C4-2B (cell line): ENCODE results near the gene TMEM92.

Source experiments
- H3K27ac ChIP-seq: fragments of 450-650 bp; 2 replicates; pipeline ENCODE4 v1.5.1; 2017
- CTCF ChIP-seq: fragments of 450-650 bp; conservative IDR thresholded peaks from 2 replicates; pipeline ENCODE4 v1.5.1; 2017; ENCODE audit warnings: mild to moderate bottlenecking
- ZFX ChIP-seq: fragments of 450-650 bp; IDR thresholded peaks from 2 replicates; pipeline ENCODE4 v1.6.1; 2017

Gene TMEM92

GRCh38 chr17:50317121-50317520 lies 42.9 kb downstream of the TMEM92 start:
- TF ChIP-seq ZFX (no peak), CTCF (no peak)
- no peak overlapping the region for H3K27ac ChIP-seq

DNA sequence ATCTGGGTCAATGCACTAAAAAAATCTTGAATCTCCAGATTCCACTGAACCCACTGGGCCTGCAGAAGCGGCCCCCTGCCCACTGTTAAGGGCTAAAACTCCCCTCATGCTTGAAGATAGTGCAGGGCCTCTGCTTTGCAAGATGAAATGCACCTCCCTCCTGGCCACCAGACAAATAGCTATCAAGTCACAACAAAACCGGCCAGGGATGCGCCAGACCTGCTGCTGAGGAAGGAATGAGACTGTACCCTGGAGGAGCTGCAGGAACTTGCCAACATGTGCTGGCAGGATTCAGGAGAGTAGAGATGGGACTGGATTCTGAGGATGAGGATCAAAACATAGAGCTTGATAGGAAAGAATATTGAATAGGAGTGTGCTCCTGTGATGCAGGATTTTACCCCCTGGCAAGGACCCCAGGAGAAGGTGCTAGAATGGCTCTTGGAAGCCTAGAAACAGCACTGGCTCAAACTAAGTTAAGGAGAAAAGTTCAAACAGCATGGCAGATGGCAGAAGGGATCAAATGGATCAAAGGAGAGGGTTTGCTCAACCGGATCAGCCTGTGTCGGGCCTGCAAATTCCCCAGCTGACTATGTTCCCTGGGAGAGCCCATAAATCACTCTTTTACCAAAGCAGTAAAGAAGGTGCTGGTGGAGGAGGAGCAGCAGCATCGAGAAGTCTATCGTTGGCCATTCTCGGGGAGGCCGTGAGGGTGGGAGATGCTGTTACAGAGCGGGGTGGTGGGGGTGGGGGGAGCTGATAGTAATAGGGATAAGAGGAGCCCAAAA lies 44.4 kb downstream of the TMEM92 start:
- TF ChIP-seq CTCF, result no peak
- no peak for TF ChIP-seq ZFX

GRCh38 chr17:50319306-50320004 lies 45.2 kb downstream of the TMEM92 start:
- no peak overlapping the region for H3K27ac ChIP-seq

More for the DNA sequence above, 44.4 kb downstream of the TMEM92 start:
- H3K27ac ChIP-seq, result no peak overlapping the region

DNA sequence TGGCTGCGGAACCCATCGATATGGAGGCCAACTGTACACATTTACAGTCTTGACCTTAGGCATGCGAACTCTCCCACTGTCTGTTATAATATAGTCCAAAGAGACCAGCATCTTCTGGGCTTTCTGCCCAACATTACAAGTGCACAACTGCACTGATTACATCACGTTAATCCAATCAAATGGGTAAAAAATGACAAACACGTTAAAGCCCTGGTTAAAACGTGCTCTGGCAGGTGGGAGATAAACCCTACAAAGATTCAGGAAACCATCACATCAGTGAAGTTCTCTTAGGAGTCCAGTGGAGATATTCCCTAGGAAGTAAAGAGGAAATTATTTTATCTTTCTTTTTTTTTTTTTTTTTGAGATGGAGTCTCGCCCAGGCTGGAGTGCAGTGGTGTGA lies 48.0 kb downstream of the TMEM92 start:
- H3K27ac ChIP-seq, result no peak overlapping the region
- TF ChIP-seq CTCF (no peak), ZFX (no peak)

More at GRCh38 chr17:50319306-50320004, 45.2 kb downstream of the TMEM92 start:
- TF ChIP-seq ZFX (no peak), CTCF (no peak)

DNA sequence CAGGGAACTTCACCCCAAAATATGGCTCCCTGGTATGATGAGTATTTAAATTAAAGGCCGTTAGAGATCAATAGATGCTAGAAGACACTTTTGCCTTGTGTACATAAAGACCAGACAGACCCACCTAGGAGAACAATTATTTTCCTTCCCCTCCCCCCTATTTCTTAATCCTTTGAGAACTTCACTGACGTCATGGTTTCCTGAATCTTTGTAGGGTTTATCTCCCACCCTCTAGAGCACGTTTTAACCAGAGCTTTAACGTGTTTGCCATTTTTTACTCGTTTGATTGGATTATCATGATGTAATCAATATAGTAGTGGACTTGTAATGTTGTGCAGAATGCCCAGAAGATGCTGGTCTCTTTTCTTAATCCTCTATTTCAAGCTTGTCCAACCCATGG lies 48.8 kb downstream of the TMEM92 start:
- H3K27ac ChIP-seq, result no peak overlapping the region
- TF ChIP-seq CTCF (no peak), ZFX (no peak)

DNA sequence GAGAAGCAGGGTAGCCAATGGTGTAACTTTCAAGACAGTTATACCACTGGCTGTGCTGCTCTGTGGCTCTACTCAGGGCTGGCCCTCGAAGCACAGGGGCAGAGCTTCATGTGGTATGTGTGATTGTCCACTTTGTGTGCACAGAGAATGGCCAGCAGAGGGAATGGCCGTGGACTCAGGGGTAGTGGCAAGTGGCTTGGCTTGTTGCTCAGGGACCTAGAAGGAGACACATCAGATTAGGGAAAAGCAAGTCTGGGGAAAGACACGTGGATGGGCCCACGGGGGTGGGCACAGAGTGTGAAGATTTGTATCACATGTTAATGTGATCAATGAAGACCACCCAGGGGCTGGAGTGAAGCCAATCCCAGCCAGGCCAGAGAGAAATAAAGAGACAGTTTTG lies 51.6 kb downstream of the TMEM92 start:
- no peak overlapping the region for H3K27ac ChIP-seq
- TF ChIP-seq ZFX (no peak), CTCF (no peak)

DNA sequence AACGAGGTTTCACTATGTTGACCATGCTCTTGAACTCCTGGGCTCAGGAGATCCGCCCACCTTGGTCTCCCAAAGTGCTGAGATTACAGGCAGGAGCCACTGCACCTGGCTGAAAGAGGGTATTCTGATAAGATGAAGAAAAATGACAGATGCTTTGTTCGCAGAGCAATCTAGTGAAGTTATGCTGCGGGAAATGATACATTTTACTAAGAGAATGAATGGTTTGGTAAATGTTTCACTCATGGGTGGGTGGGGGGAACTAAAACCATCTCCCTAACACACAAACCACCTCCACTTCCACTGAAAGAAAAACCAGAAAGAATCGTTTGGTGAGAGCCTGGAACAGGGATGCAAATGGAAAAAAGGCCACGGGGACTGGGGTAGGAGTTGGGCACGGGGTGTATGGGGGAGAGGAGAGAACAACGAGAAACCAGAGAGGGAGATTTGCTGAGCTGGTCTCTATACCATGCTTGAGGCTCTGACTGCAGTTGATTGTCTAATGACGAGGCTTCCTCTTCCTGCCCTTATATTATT lies 52.6 kb downstream of the TMEM92 start:
- TF ChIP-seq CTCF, result no peak
- no peak for TF ChIP-seq ZFX

More for the DNA sequence above, 52.6 kb downstream of the TMEM92 start:
- no peak overlapping the region for H3K27ac ChIP-seq
